ENCODE results near the gene CAST.

- peak in 1 of 3 donors; percentile 37 for TF ChIP-seq POLR2AphosphoS5 (IDR thresholded peaks at IDR 0.05)
- TF ChIP-seq POLR2A (IDR thresholded peaks at IDR 0.05), result no peak
- no peak for TF ChIP-seq CTCF (IDR thresholded peaks at IDR 0.05)
Measured at GRCh38 chr5:96627792-96628398, 34.3 kb upstream of the CAST start.

Measured in stomach (tissue), 4 donors.